Measurements from ENCODE around the gene FTCD. TPM values are rescaled to one million over a fixed set of nuclear protein-coding genes. Genes with fewer than 3 reads are reported as not detected.
"Not testable (repeated sequence)": the region's sequence is repeated elsewhere in the genome, so short reads cannot be mapped to it uniquely, and the experiment has no call there.

The FTCD gene
- total RNA-seq, 2 experiments from 2014 or later, result 0.06 to 1.1 TPM

GRCh38 chr21:46180079-46180722 lies 24.8 kb upstream of the FTCD start:
- CTCF ChIA-PET (ENCODE audit: unreplicated experiment), result no interaction called here
- no peak for DNase-seq (ENCODE audit: low spot score)
- no peak overlapping the region for H2AFZ ChIP-seq (ENCODE audit: low read length)

GRCh38 chr21:46179708-46180078 lies 24.3 kb upstream of the FTCD start:
- H2AFZ ChIP-seq (ENCODE audit: low read length), result no peak overlapping the region
- CTCF ChIA-PET (ENCODE audit: unreplicated experiment), result no interaction called here
- H3K4me3 ChIP-seq (ENCODE audit: low read depth, low read length, poor library complexity, severe bottlenecking), result no peak overlapping the region
- peaks cover 7% of the 10 kb centered on the region for H3K4me1 ChIP-seq (ENCODE audit: insufficient read depth, low read length, poor library complexity, severe bottlenecking)
- H3K27ac ChIP-seq (ENCODE audit: low read depth, low read length, poor library complexity, severe bottlenecking), result no peak overlapping the region
- POLR2A ChIA-PET, result no interaction called here
- no TSS peak for BruUV-seq (replicated peaks)
- no peaks in the 10 kb centered on the region for H4K20me1 ChIP-seq (ENCODE audit: insufficient read depth, low read length)
- H3K4me2 ChIP-seq (ENCODE audit: low read length), result no peak overlapping the region
- DNase-seq (ENCODE audit: low spot score), result no peak
- no peaks in the 10 kb centered on the region for H3K79me2 ChIP-seq (ENCODE audit: insufficient read depth, low read depth, low read length)
- H3K9me2 ChIP-seq (ENCODE audit: insufficient read depth, low read length), result no peaks in the 10 kb centered on the region
- intact Hi-C loops (cut with micrococcal nuclease; ENCODE audit: unreplicated experiment), result no loop called here
- TF ChIP-seq CTCF (conservative IDR thresholded peaks at IDR 0.05; ENCODE audit: low read length), result no peak
- TF ChIP-seq EZH2phosphoT487 (IDR thresholded peaks at IDR 0.05; ENCODE audit: borderline replicate concordance, low read depth, low read length), result no peak
- no peaks in the 10 kb centered on the region for H3K36me3 ChIP-seq (ENCODE audit: insufficient read depth, low read length)
- no peaks in the 10 kb centered on the region for H3K9me3 ChIP-seq (ENCODE audit: low read length)

More at GRCh38 chr21:46180079-46180722, 24.8 kb upstream of the FTCD start:
- peaks cover 8% of the 10 kb centered on the region for H3K4me1 ChIP-seq (ENCODE audit: insufficient read depth, low read length, poor library complexity, severe bottlenecking)
- BruUV-seq (replicated peaks), result no TSS peak
- no peak for TF ChIP-seq EZH2phosphoT487 (IDR thresholded peaks at IDR 0.05; ENCODE audit: borderline replicate concordance, low read depth, low read length)
- no peak for TF ChIP-seq CTCF (conservative IDR thresholded peaks at IDR 0.05; ENCODE audit: low read length)
- H4K20me1 ChIP-seq (ENCODE audit: insufficient read depth, low read length), result no peaks in the 10 kb centered on the region
- no peaks in the 10 kb centered on the region for H3K9me3 ChIP-seq (ENCODE audit: low read length)
- intact Hi-C loops (cut with micrococcal nuclease; ENCODE audit: unreplicated experiment), result no loop called here
- H3K27ac ChIP-seq (ENCODE audit: low read depth, low read length, poor library complexity, severe bottlenecking), result no peak overlapping the region
- H3K4me3 ChIP-seq (ENCODE audit: low read depth, low read length, poor library complexity, severe bottlenecking), result no peak overlapping the region
- POLR2A ChIA-PET, result no interaction called here
- no peaks in the 10 kb centered on the region for H3K36me3 ChIP-seq (ENCODE audit: insufficient read depth, low read length)
- no peak overlapping the region for H3K4me2 ChIP-seq (ENCODE audit: low read length)
- H3K9me2 ChIP-seq (ENCODE audit: insufficient read depth, low read length), result no peaks in the 10 kb centered on the region
- no peaks in the 10 kb centered on the region for H3K79me2 ChIP-seq (ENCODE audit: insufficient read depth, low read depth, low read length)

GRCh38 chr21:46178961-46179360 lies 23.6 kb upstream of the FTCD start:
- Histone ChIP-seq H3K27ac (ENCODE audit: low read depth, low read length, poor library complexity, severe bottlenecking) (no peak overlapping the region), H3K4me3 (ENCODE audit: low read depth, low read length, poor library complexity, severe bottlenecking) (no peak overlapping the region), H3K36me3 (ENCODE audit: insufficient read depth, low read length) (no peaks in the 10 kb centered on the region), H3K4me2 (ENCODE audit: low read length) (no peak overlapping the region), H3K79me2 (ENCODE audit: insufficient read depth, low read depth, low read length) (no peaks in the 10 kb centered on the region), H4K20me1 (ENCODE audit: insufficient read depth, low read length) (no peaks in the 10 kb centered on the region), H3K4me1 (ENCODE audit: insufficient read depth, low read length, poor library complexity, severe bottlenecking) (peaks cover 7% of the 10 kb centered on the region), H2AFZ (ENCODE audit: low read length) (no peak overlapping the region), H3K9me2 (ENCODE audit: insufficient read depth, low read length) (no peaks in the 10 kb centered on the region), H3K9me3 (ENCODE audit: low read length) (no peaks in the 10 kb centered on the region)
- ChIA-PET POLR2A (no interaction called here), CTCF (ENCODE audit: unreplicated experiment) (no interaction called here)
- BruUV-seq (replicated peaks), result no TSS peak
- intact Hi-C loops (cut with micrococcal nuclease; ENCODE audit: unreplicated experiment), result no loop called here
- DNase-seq (ENCODE audit: low spot score), result no peak
- TF ChIP-seq CTCF (conservative IDR thresholded peaks at IDR 0.05; ENCODE audit: low read length), result no peak
- TF ChIP-seq EZH2phosphoT487 (IDR thresholded peaks at IDR 0.05; ENCODE audit: borderline replicate concordance, low read depth, low read length), result no peak

GRCh38 chr21:46176443-46177129 lies 21.2 kb upstream of the FTCD start:
- BruUV-seq (replicated peaks); CTCF ChIA-PET (ENCODE audit: unreplicated experiment); POLR2A ChIA-PET: not testable (repeated sequence)

More at GRCh38 chr21:46176443-46177129, 21.2 kb upstream of the FTCD start:
- H3K9me2 ChIP-seq (ENCODE audit: insufficient read depth, low read length); H3K27ac ChIP-seq (ENCODE audit: low read depth, low read length, poor library complexity, severe bottlenecking); intact Hi-C loops (cut with micrococcal nuclease; ENCODE audit: unreplicated experiment); H4K20me1 ChIP-seq (ENCODE audit: insufficient read depth, low read length); H3K4me3 ChIP-seq (ENCODE audit: low read depth, low read length, poor library complexity, severe bottlenecking); H2AFZ ChIP-seq (ENCODE audit: low read length); H3K36me3 ChIP-seq (ENCODE audit: insufficient read depth, low read length); H3K4me2 ChIP-seq (ENCODE audit: low read length); H3K9me3 ChIP-seq (ENCODE audit: low read length); DNase-seq (ENCODE audit: low spot score); H3K79me2 ChIP-seq (ENCODE audit: insufficient read depth, low read depth, low read length): not testable (repeated sequence)
- H3K4me1 ChIP-seq (ENCODE audit: insufficient read depth, low read length, poor library complexity, severe bottlenecking), result peaks cover 15% of the 10 kb centered on the region
